ENCODE results near the gene RBM22.

DNA sequence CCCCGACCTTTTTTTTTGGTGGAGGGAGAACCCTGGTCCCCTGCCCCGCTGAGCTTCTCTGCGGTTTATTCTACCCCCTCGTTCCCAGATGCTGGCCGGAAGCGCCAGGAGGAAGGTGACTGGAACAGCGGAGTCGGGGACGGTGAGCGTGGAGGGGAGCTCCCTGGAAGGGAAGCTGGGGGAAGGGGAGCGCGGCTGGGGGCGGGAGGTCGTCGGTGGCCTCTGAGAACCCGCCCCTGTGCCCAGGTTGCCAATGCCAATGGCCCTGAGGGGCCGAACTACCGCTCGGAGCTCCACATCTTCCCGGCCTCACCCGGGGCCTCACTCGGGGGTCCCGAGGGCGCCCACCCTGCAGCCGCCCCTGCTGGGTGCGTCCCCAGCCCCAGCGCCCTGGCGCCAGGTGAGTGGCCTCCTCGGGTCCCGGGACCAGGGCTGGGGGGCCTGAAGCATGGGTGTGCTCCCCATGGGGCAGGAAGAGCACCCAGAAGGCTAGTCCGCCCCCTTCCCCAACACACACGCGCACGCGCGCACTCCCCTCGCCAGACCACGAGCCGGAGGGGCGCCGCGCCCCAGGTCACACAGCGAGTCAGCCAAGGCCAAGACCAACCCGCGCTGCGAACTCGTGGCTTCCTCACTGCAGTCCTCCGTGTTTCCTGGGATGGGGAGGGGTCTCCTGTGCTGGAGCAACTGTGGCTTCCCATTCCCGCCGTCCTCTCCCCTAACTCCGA, 29.2 kb downstream of the RBM22 start:
- TF ChIP-seq POLR2AphosphoS5 (IDR thresholded peaks at IDR 0.05; ENCODE audit: low read depth, low read length) = no peak
- TF ChIP-seq, protein P1, sequence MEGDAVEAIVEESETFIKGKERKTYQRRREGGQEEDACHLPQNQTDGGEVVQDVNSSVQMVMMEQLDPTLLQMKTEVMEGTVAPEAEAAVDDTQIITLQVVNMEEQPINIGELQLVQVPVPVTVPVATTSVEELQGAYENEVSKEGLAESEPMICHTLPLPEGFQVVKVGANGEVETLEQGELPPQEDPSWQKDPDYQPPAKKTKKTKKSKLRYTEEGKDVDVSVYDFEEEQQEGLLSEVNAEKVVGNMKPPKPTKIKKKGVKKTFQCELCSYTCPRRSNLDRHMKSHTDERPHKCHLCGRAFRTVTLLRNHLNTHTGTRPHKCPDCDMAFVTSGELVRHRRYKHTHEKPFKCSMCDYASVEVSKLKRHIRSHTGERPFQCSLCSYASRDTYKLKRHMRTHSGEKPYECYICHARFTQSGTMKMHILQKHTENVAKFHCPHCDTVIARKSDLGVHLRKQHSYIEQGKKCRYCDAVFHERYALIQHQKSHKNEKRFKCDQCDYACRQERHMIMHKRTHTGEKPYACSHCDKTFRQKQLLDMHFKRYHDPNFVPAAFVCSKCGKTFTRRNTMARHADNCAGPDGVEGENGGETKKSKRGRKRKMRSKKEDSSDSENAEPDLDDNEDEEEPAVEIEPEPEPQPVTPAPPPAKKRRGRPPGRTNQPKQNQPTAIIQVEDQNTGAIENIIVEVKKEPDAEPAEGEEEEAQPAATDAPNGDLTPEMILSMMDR (IDR thresholded peaks at IDR 0.05) = no peak
- TF ChIP-seq, protein P2, sequence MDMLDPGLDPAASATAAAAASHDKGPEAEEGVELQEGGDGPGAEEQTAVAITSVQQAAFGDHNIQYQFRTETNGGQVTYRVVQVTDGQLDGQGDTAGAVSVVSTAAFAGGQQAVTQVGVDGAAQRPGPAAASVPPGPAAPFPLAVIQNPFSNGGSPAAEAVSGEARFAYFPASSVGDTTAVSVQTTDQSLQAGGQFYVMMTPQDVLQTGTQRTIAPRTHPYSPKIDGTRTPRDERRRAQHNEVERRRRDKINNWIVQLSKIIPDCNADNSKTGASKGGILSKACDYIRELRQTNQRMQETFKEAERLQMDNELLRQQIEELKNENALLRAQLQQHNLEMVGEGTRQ (IDR thresholded peaks at IDR 0.05; ENCODE audit: borderline replicate concordance, low read depth, low read length) = no peak
- TF ChIP-seq, protein P3, sequence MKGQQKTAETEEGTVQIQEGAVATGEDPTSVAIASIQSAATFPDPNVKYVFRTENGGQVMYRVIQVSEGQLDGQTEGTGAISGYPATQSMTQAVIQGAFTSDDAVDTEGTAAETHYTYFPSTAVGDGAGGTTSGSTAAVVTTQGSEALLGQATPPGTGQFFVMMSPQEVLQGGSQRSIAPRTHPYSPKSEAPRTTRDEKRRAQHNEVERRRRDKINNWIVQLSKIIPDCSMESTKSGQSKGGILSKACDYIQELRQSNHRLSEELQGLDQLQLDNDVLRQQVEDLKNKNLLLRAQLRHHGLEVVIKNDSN (IDR thresholded peaks at IDR 0.05; ENCODE audit: borderline replicate concordance, low read depth) = no peak
- TF ChIP-seq NRF1 (IDR thresholded peaks at IDR 0.05; ENCODE audit: low read depth, low read length) = peak; percentile 29; the same call in 1 of the 2 replicates
- TF ChIP-seq SMC3 (IDR thresholded peaks at IDR 0.05; ENCODE audit: low read depth, low read length) = no peak
- no peak for TF ChIP-seq TAF1 (IDR thresholded peaks at IDR 0.05; ENCODE audit: borderline replicate concordance, low read depth, low read length)
- no peak for TF ChIP-seq FOXM1 (IDR thresholded peaks at IDR 0.05; ENCODE audit: low read depth)
- no peak for TF ChIP-seq EZH2phosphoT487 (IDR thresholded peaks at IDR 0.05; ENCODE audit: borderline replicate concordance, low read depth)

All from SK-N-SH (cell line).